H9 (cell line): Measurements from ENCODE around the gene LYVE1. TPM values are rescaled to one million over a fixed set of nuclear protein-coding genes. Genes with fewer than 3 reads are reported as not detected.

Source experiments
- DNase-seq: peaks from one replicate; pipeline ENCODE4 v3.0.0-alpha.2; 2017
- H2AFZ ChIP-seq: one replicate; pipeline ENCODE4 v1.6.1; 2013; ENCODE audit warnings: mild to moderate bottlenecking, low read length, control low read depth, moderate library complexity
- H2AK5ac ChIP-seq: 2 replicates; pipeline ENCODE4 v1.6.1; 2013; ENCODE audit warnings: low read length, control low read depth, mixed read lengths; ENCODE audit not compliant: insufficient read length
- H2BK120ac ChIP-seq: one replicate; pipeline ENCODE4 v1.6.1; 2013; ENCODE audit warnings: low read depth, mild to moderate bottlenecking, low read length, control low read depth, inconsistent platforms; ENCODE audit not compliant: poor library complexity, severe bottlenecking
- H2BK12ac ChIP-seq: 2 replicates; pipeline ENCODE4 v1.6.1; 2013; ENCODE audit warnings: low read length, control low read depth, mixed read lengths, low read depth; ENCODE audit not compliant: insufficient read length
- H2BK15ac ChIP-seq: 2 replicates; pipeline ENCODE4 v1.6.1; 2013; ENCODE audit warnings: low read depth, low read length, control low read depth
- H2BK20ac ChIP-seq: one replicate; pipeline ENCODE4 v1.6.1; 2013; ENCODE audit warnings: low read depth, mild to moderate bottlenecking, low read length, control low read depth, inconsistent platforms; ENCODE audit not compliant: poor library complexity, severe bottlenecking
- H2BK5ac ChIP-seq: 2 replicates; pipeline ENCODE4 v1.6.1; 2013; ENCODE audit warnings: low read length, control low read depth, mixed read lengths; ENCODE audit not compliant: insufficient read length
- H3K14ac ChIP-seq: 2 replicates; pipeline ENCODE4 v1.6.1; 2013; ENCODE audit warnings: low read length, control low read depth; ENCODE audit not compliant: insufficient read depth
- H3K18ac ChIP-seq: 2 replicates; pipeline ENCODE4 v1.6.1; 2013; ENCODE audit warnings: low read depth, mild to moderate bottlenecking, mixed read lengths, low read length, control low read depth; ENCODE audit not compliant: insufficient read length
- H3K23ac ChIP-seq: 2 replicates; pipeline ENCODE4 v1.6.1; 2013; ENCODE audit warnings: low read length, control low read depth, mixed read lengths, low read depth; ENCODE audit not compliant: insufficient read length
- H3K23me2 ChIP-seq: 2 replicates; pipeline ENCODE4 v1.6.1; 2013; ENCODE audit warnings: low read depth, mild to moderate bottlenecking, mixed read lengths, low read length, control low read depth; ENCODE audit not compliant: insufficient read length, poor library complexity, severe bottlenecking
- H3K27ac ChIP-seq: 2 replicates; pipeline ENCODE4 v1.5.1; 2013; ENCODE audit warnings: low read length, control low read depth, mixed read lengths, low read depth; ENCODE audit not compliant: insufficient read length
- H3K27me3 ChIP-seq: 2 replicates; pipeline ENCODE4 v1.6.1; 2013; ENCODE audit warnings: low read length, control low read depth, inconsistent platforms; ENCODE audit not compliant: insufficient read depth
- H3K4ac ChIP-seq: 2 replicates; pipeline ENCODE4 v1.6.1; 2013; ENCODE audit warnings: low read depth, mild to moderate bottlenecking, control low read depth, inconsistent platforms, low read length, moderate library complexity
- H3K4me1 ChIP-seq: 2 replicates; pipeline ENCODE4 v1.6.1; 2013; ENCODE audit warnings: low read length, control low read depth, inconsistent platforms; ENCODE audit not compliant: insufficient read depth
- H3K4me2 ChIP-seq: 2 replicates; pipeline ENCODE4 v1.6.1; 2013; ENCODE audit warnings: low read length, control low read depth, mixed read lengths; ENCODE audit not compliant: insufficient read length, insufficient read depth
- H3K56ac ChIP-seq: 2 replicates; pipeline ENCODE4 v1.6.1; 2013; ENCODE audit warnings: low read depth, mild to moderate bottlenecking, mixed read lengths, low read length, control low read depth; ENCODE audit not compliant: insufficient read length
- H3K79me1 ChIP-seq: 2 replicates; pipeline ENCODE4 v1.6.1; 2013; ENCODE audit warnings: low read depth, mild to moderate bottlenecking, moderate library complexity, low read length, control low read depth, inconsistent platforms; ENCODE audit not compliant: insufficient read depth, poor library complexity, severe bottlenecking
- H3K79me2 ChIP-seq: 2 replicates; pipeline ENCODE4 v1.6.1; 2013; ENCODE audit warnings: low read length, control low read depth, inconsistent platforms; ENCODE audit not compliant: insufficient read depth
- H3K9ac ChIP-seq: 2 replicates; pipeline ENCODE4 v1.6.1; 2013; ENCODE audit warnings: low read length, control low read depth, mixed read lengths; ENCODE audit not compliant: insufficient read length; ENCODE audit errors: extremely low read depth
- H3K9me3 ChIP-seq: one replicate; pipeline ENCODE4 v1.6.1; 2013; ENCODE audit warnings: low read depth, low read length, inconsistent platforms; ENCODE audit not compliant: control insufficient read depth
- H3T11ph ChIP-seq: one replicate; pipeline ENCODE4 v1.6.1; 2013; ENCODE audit warnings: mild to moderate bottlenecking, low read length, control low read depth, inconsistent platforms
- H4K20me1 ChIP-seq: one replicate; pipeline ENCODE4 v1.6.1; 2013; ENCODE audit not compliant: control insufficient read depth, insufficient read length, insufficient read depth
- H4K5ac ChIP-seq: 2 replicates; pipeline ENCODE4 v1.6.1; 2013; ENCODE audit warnings: low read depth, mild to moderate bottlenecking, mixed read lengths, low read length, control low read depth; ENCODE audit not compliant: insufficient read length
- H4K8ac ChIP-seq: replicated peaks from 2 replicates; pipeline ENCODE4 v1.6.1; 2013; ENCODE audit warnings: low read length, control low read depth, mixed read lengths, low read depth; ENCODE audit not compliant: insufficient read length
- H4K91ac ChIP-seq: 2 replicates; pipeline ENCODE4 v1.6.1; 2013; ENCODE audit warnings: low read depth, mild to moderate bottlenecking, moderate library complexity, mixed read lengths, low read length, control low read depth; ENCODE audit not compliant: insufficient read length
- H3K27ac Mint-ChIP-seq, 3 experiments: 2 replicates in 2 of 3; 3 replicates in 1 of 3; pipeline ENCODE4 v1.8.0; 2020 to 2021; ENCODE audit warnings: mixed read lengths in 3 of 3, mild to moderate bottlenecking in 1 of 3, moderate library complexity in 1 of 3
- H3K27me3 Mint-ChIP-seq: 2 replicates; pipeline ENCODE4 v1.8.0; 2021; ENCODE audit warnings: low read depth, mild to moderate bottlenecking, moderate library complexity, mixed read lengths
- H3K36me3 Mint-ChIP-seq, 3 experiments: 2 replicates in 2 of 3; 3 replicates in 1 of 3; pipeline ENCODE4 v1.8.0; 2020 to 2021; ENCODE audit warnings: low read depth in 3 of 3, mixed read lengths in 3 of 3; ENCODE audit not compliant: insufficient read depth in 1 of 3
- H3K4me1 Mint-ChIP-seq, 2 experiments: 2 replicates each; pipeline ENCODE4 v1.8.0; 2020; ENCODE audit warnings: mixed read lengths in 2 of 2
- H3K4me3 Mint-ChIP-seq, 2 experiments: 2 replicates in 1 of 2; 3 replicates in 1 of 2; pipeline ENCODE4 v1.8.0; 2020 to 2021; ENCODE audit warnings: mild to moderate bottlenecking in 2 of 2, mixed read lengths in 2 of 2, moderate library complexity in 1 of 2
- H3K9me3 Mint-ChIP-seq, 2 experiments: 2 replicates in 1 of 2; 3 replicates in 1 of 2; pipeline ENCODE4 v1.8.0; 2020; ENCODE audit warnings: mild to moderate bottlenecking in 2 of 2, mixed read lengths in 2 of 2, moderate library complexity in 1 of 2
- CTCF ChIP-seq: fragments of 200-600 bp; sonication (generic); conservative IDR thresholded peaks from 3 replicates; pipeline ENCODE4 v1.8.0; 2021; ENCODE audit warnings: antibody characterized with exemption, mild to moderate bottlenecking
- WGBS: extraction: QIAGEN DNeasy Blood & Tissue Kit; methylation state at CpG from one replicate; pipeline ENCODE4 v1.1.7; 2013; ENCODE audit warnings: missing lambda C conversion rate, low lambda C conversion rate, mixed read lengths; ENCODE audit not compliant: insufficient read length; ENCODE audit errors: extremely low coverage; 5-methylcytosine and 5-hydroxymethylcytosine counted together
- total RNA-seq: library from RNA; stranded (reverse); gene quantifications from 2 replicates; pipeline ENCODE4 v1.2.1, GENCODE V29; 2021

The LYVE1 gene
- total RNA-seq, 1 experiment from 2014 or later, result not detected

GRCh38 chr11:10592331-10592730, 23.9 kb upstream of the LYVE1 start:
- no peak for DNase-seq
- Mint-ChIP-seq H3K4me3 (no peak overlapping the region), H3K27me3 (no peaks in the 10 kb centered on the region), H3K4me1 (no peaks in the 10 kb centered on the region), H3K36me3 (no peaks in the 10 kb centered on the region), H3K27ac (no peak overlapping the region), H3K9me3 (no peaks in the 10 kb centered on the region; a peak in 1 of 5 replicates)
- no peak overlapping the region for H3K27ac ChIP-seq
- H4K5ac ChIP-seq, result no peak overlapping the region
- H2BK15ac ChIP-seq, result no peak overlapping the region
- H4K20me1 ChIP-seq, result no peaks in the 10 kb centered on the region
- no peak overlapping the region for H3K18ac ChIP-seq
- no peak overlapping the region for H2BK20ac ChIP-seq
- H3K27me3 ChIP-seq, result no peaks in the 10 kb centered on the region
- WGBS, result no CpG with 5 or more reads among the region's 2 CpGs
- no peak overlapping the region for H2BK5ac ChIP-seq
- no peaks in the 10 kb centered on the region for H3K23me2 ChIP-seq
- H3K9ac ChIP-seq, result no peak overlapping the region
- no peak overlapping the region for H3K56ac ChIP-seq
- no peak overlapping the region for H3K23ac ChIP-seq
- H3K79me2 ChIP-seq, result no peaks in the 10 kb centered on the region
- H2BK120ac ChIP-seq, result no peak overlapping the region
- H3K9me3 ChIP-seq, result no peaks in the 10 kb centered on the region
- no peak overlapping the region for H2AFZ ChIP-seq
- H2BK12ac ChIP-seq, result no peak overlapping the region
- no peak overlapping the region for H4K91ac ChIP-seq
- no peak overlapping the region for H4K8ac ChIP-seq
- no peak overlapping the region for H3K14ac ChIP-seq
- no peak overlapping the region for H2AK5ac ChIP-seq
- no peaks in the 10 kb centered on the region for H3K79me1 ChIP-seq
- H3K4me1 ChIP-seq, result no peaks in the 10 kb centered on the region
- no peak overlapping the region for H3K4ac ChIP-seq
- no peak overlapping the region for H3T11ph ChIP-seq
- no peak overlapping the region for H3K4me2 ChIP-seq
- no peak for TF ChIP-seq CTCF
